Fibroblast of lung (primary cell): Measurements from ENCODE around the gene TCERG1L.

ENCODE experiments used
- EZH2 ChIP-seq: IDR thresholded peaks from 2 replicates; pipeline ENCODE4 v1.5.1; 2012; ENCODE audit warnings: low read length, control low read depth, mild to moderate bottlenecking; ENCODE audit errors: missing control alignments
- TF ChIP-seq, protein P1 (sequence below), 2 donors: IDR thresholded peaks in 1 of 2; conservative IDR thresholded peaks in 1 of 2; 1 replicate in 1 of 2; 2 replicates in 1 of 2; pipeline ENCODE4 v1.5.1; 2011 to 2012; ENCODE audit warnings: low read length in 2 of 2, control low read depth in 1 of 2, inconsistent platforms in 1 of 2, low read depth in 1 of 2, mild to moderate bottlenecking in 1 of 2

DNA sequence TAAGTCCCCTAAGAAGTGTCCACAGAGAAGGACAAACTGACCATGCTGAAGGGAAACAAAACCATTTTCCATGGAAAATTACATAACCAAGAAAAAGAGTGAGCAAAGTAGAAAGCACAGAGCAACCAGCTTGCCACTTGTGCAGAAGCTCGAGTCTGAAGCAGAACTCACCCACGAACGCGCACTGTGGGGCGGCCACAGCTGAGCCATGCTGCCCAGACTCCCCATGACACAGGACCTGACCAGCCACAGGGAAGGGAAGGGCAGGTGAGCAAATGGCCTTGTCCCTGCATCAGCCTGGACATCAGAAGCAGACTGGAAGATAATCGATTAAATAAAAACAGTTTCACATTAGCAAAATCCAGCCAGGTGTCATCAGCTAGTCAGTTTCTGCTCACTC, 95.7 kb downstream of the TCERG1L start:
- TF ChIP-seq, protein P1, sequence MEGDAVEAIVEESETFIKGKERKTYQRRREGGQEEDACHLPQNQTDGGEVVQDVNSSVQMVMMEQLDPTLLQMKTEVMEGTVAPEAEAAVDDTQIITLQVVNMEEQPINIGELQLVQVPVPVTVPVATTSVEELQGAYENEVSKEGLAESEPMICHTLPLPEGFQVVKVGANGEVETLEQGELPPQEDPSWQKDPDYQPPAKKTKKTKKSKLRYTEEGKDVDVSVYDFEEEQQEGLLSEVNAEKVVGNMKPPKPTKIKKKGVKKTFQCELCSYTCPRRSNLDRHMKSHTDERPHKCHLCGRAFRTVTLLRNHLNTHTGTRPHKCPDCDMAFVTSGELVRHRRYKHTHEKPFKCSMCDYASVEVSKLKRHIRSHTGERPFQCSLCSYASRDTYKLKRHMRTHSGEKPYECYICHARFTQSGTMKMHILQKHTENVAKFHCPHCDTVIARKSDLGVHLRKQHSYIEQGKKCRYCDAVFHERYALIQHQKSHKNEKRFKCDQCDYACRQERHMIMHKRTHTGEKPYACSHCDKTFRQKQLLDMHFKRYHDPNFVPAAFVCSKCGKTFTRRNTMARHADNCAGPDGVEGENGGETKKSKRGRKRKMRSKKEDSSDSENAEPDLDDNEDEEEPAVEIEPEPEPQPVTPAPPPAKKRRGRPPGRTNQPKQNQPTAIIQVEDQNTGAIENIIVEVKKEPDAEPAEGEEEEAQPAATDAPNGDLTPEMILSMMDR (conservative IDR thresholded peaks at IDR 0.05 in 1 of 2, IDR thresholded peaks at IDR 0.05 in 1 of 2; ENCODE audit: low read depth in 1 of 2, low read length in 2 of 2), result no peak
- TF ChIP-seq EZH2, result no peak
